A549 (cell line): ENCODE data around the gene IQGAP2.

Experiments
- CTCF ChIP-seq: fragments of >200 bp; sonication (Bioruptor Twin); formaldehyde crosslinking; IDR thresholded peaks from 3 replicates; pipeline ENCODE4 v1.5.1; 2016
- HDAC2 ChIP-seq: fragments of 200-600 bp; sonication (generic); IDR thresholded peaks from 2 replicates; pipeline ENCODE4 v1.6.1; 2016
- JUN ChIP-seq, 2 experiments: fragments of >200 bp; sonication (Bioruptor Twin); formaldehyde crosslinking; IDR thresholded peaks; 2 replicates in 1 of 2; 3 replicates in 1 of 2; pipeline ENCODE4 v1.6.1; 2016 to 2017
- MAFK ChIP-seq: fragments of 450-650 bp; IDR thresholded peaks from 2 replicates; pipeline ENCODE4 v1.6.1; 2014; ENCODE audit not compliant: partially characterized antibody
- MYC ChIP-seq: IDR thresholded peaks from 2 replicates; pipeline ENCODE4 v1.6.1; 2012; ENCODE audit warnings: mild to moderate bottlenecking, inconsistent platforms, low read length, improper control_type of control experiment, borderline replicate concordance
- POLR2A ChIP-seq: IDR thresholded peaks from 2 replicates; pipeline ENCODE4 v1.6.1; 2012; ENCODE audit warnings: mild to moderate bottlenecking, low read length
- RAD21 ChIP-seq, 2 experiments: fragments of >200 bp in 1 of 2; sonication (Bioruptor Twin) in 1 of 2; formaldehyde crosslinking in 1 of 2; IDR thresholded peaks in 1 of 2; conservative IDR thresholded peaks in 1 of 2; 2 replicates in 1 of 2; 3 replicates in 1 of 2; pipeline ENCODE4 v1.6.1; 2012 to 2018; ENCODE audit warnings: inconsistent platforms in 1 of 2
- ZNF302 ChIP-seq: fragments of 250-450 bp; sonication (Bioruptor Pico); IDR thresholded peaks from 2 replicates; pipeline ENCODE4 v1.9.0; 2021; ENCODE audit warnings: inconsistent platforms, mild to moderate bottlenecking, moderate library complexity

GRCh38 chr5:76667495-76667894, 264.4 kb downstream of the IQGAP2 start:
- TF ChIP-seq MAFK (no peak), CTCF (no peak), POLR2A (no peak), JUN (IDR thresholded peaks at IDR 0.05) (no peak), HDAC2 (no peak), RAD21 (conservative IDR thresholded peaks at IDR 0.05 in 1 of 2, IDR thresholded peaks at IDR 0.05 in 1 of 2) (no peak), MYC (no peak), ZNF302 (no peak)
